ENCODE results near the gene AUP1.

The AUP1 gene

GRCh38 chr2:74512744-74513604 lies 16.5 kb downstream of the AUP1 start:
- Histone ChIP-seq H3F3A (ENCODE audit: insufficient read depth) (peaks cover 4% of the 10 kb centered on the region; the same call in 1 of the 2 replicates), H3K4me2 (ENCODE audit: low read depth, low read length, poor library complexity, severe bottlenecking) (no peak overlapping the region), H3K79me2 (ENCODE audit: insufficient read depth, low read length) (no peaks in the 10 kb centered on the region), H3K27me3 (ENCODE audit: low read length) (no peaks in the 10 kb centered on the region), H3K9me2 (replicated peaks; ENCODE audit: insufficient read depth, low read length) (no peaks in the 10 kb centered on the region), H3K9ac (ENCODE audit: low read length) (no peak overlapping the region), H3K27ac (ENCODE audit: low read depth, low read length) (no peak overlapping the region), H3K4me3 (ENCODE audit: insufficient read depth, low read length, poor library complexity, severe bottlenecking) (no peak overlapping the region), H3K9me3 (ENCODE audit: insufficient read depth, low read length) (no peaks in the 10 kb centered on the region), H4K20me1 (ENCODE audit: low read depth, low read length) (no peaks in the 10 kb centered on the region), H2AFZ (ENCODE audit: low read depth, low read length, severe bottlenecking) (no peak overlapping the region), H3K36me3 (ENCODE audit: low read length) (no peaks in the 10 kb centered on the region)
- TF ChIP-seq EZH2phosphoT487 (conservative IDR thresholded peaks at IDR 0.05; ENCODE audit: low read length) (no peak), CTCF (IDR thresholded peaks at IDR 0.05; ENCODE audit: insufficient read depth, low read length, poor library complexity, severe bottlenecking) (no peak)

GRCh38 chr2:74511104-74511989 lies 18.2 kb downstream of the AUP1 start:
- H3K4me3 ChIP-seq (ENCODE audit: insufficient read depth, low read length, poor library complexity, severe bottlenecking): no peak overlapping the region
- H3K27ac ChIP-seq (ENCODE audit: low read depth, low read length): no peak overlapping the region
- no peaks in the 10 kb centered on the region for H3K9me3 ChIP-seq (ENCODE audit: insufficient read depth, low read length)
- peaks cover 4% of the 10 kb centered on the region; the same call in 1 of the 2 replicates for H3F3A ChIP-seq (ENCODE audit: insufficient read depth)
- H3K79me2 ChIP-seq (ENCODE audit: insufficient read depth, low read length): 0 out of 2 replicates have a peak, but pooled peaks cover 3% of the 10 kb centered on the region
- no peaks in the 10 kb centered on the region for H4K20me1 ChIP-seq (ENCODE audit: low read depth, low read length)
- no peaks in the 10 kb centered on the region for H3K36me3 ChIP-seq (ENCODE audit: low read length)
- no peak for TF ChIP-seq CTCF (IDR thresholded peaks at IDR 0.05; ENCODE audit: insufficient read depth, low read length, poor library complexity, severe bottlenecking)
- no peak for TF ChIP-seq EZH2phosphoT487 (conservative IDR thresholded peaks at IDR 0.05; ENCODE audit: low read length)
- H3K9ac ChIP-seq (ENCODE audit: low read length): no peak overlapping the region
- no peaks in the 10 kb centered on the region for H3K9me2 ChIP-seq (replicated peaks; ENCODE audit: insufficient read depth, low read length)
- no peak overlapping the region for H2AFZ ChIP-seq (ENCODE audit: low read depth, low read length, severe bottlenecking)
- H3K27me3 ChIP-seq (ENCODE audit: low read length): no peaks in the 10 kb centered on the region
- no peak overlapping the region for H3K4me2 ChIP-seq (ENCODE audit: low read depth, low read length, poor library complexity, severe bottlenecking)

- Histone ChIP-seq H3K4me3 (ENCODE audit: insufficient read depth, low read length, poor library complexity, severe bottlenecking) (no peak overlapping the region), H3K27me3 (ENCODE audit: low read length) (no peaks in the 10 kb centered on the region), H3K4me2 (ENCODE audit: low read depth, low read length, poor library complexity, severe bottlenecking) (no peak overlapping the region), H3K9ac (ENCODE audit: low read length) (no peak overlapping the region), H3K36me3 (ENCODE audit: low read length) (no peaks in the 10 kb centered on the region), H4K20me1 (ENCODE audit: low read depth, low read length) (no peaks in the 10 kb centered on the region), H3K27ac (ENCODE audit: low read depth, low read length) (no peak overlapping the region), H3K9me2 (replicated peaks; ENCODE audit: insufficient read depth, low read length) (no peaks in the 10 kb centered on the region), H3K79me2 (ENCODE audit: insufficient read depth, low read length) (0 out of 2 replicates have a peak, but pooled peaks cover 3% of the 10 kb centered on the region), H3F3A (ENCODE audit: insufficient read depth) (peaks cover 4% of the 10 kb centered on the region; the same call in 1 of the 2 replicates), H3K9me3 (ENCODE audit: insufficient read depth, low read length) (no peaks in the 10 kb centered on the region), H2AFZ (ENCODE audit: low read depth, low read length, severe bottlenecking) (no peak overlapping the region)
- TF ChIP-seq CTCF (IDR thresholded peaks at IDR 0.05; ENCODE audit: insufficient read depth, low read length, poor library complexity, severe bottlenecking): no peak
- no peak for TF ChIP-seq EZH2phosphoT487 (conservative IDR thresholded peaks at IDR 0.05; ENCODE audit: low read length)
Measured at GRCh38 chr2:74510272-74510671, 19.2 kb downstream of the AUP1 start.
